Aorta (tissue), 5 donors: ENCODE results near the gene NOTCH2. TPM values are rescaled to one million over a fixed set of nuclear protein-coding genes. Genes with fewer than 3 reads are reported as not detected.

Source experiments
- ATAC-seq: fragments of 200-7000 bp; cut with Tn5 transposase; one replicate; pipeline ENCODE4 v1.9.1; 2022; ENCODE audit warnings: moderate library complexity; ENCODE audit not compliant: low FRiP score
- DNase-seq, 2 donors: peaks; one replicate each; pipeline ENCODE4 v3.0.0-alpha.2; 2020
- H3K27ac ChIP-seq, 2 donors: one replicate each; pipeline ENCODE4 v1.5.1; 2013; ENCODE audit warnings: low read length in 2 of 2, mild to moderate bottlenecking in 2 of 2, moderate library complexity in 2 of 2, control low read depth in 1 of 2, inconsistent platforms in 1 of 2, low read depth in 1 of 2
- H3K27me3 ChIP-seq, 2 donors: one replicate each; pipeline ENCODE4 v1.6.1; 2013; ENCODE audit warnings: control low read depth in 1 of 2, low read length in 1 of 2, mild to moderate bottlenecking in 1 of 2, moderate library complexity in 1 of 2; ENCODE audit not compliant: insufficient read depth in 2 of 2, control insufficient read depth in 1 of 2
- H3K36me3 ChIP-seq, 2 donors: one replicate each; pipeline ENCODE4 v1.6.1; 2013; ENCODE audit warnings: control low read depth in 1 of 2, low read length in 1 of 2, mild to moderate bottlenecking in 1 of 2; ENCODE audit not compliant: insufficient read depth in 2 of 2, control insufficient read depth in 1 of 2
- H3K4me1 ChIP-seq, 2 donors: one replicate each; pipeline ENCODE4 v1.6.1; 2013; ENCODE audit warnings: low read length in 2 of 2, control low read depth in 1 of 2, mild to moderate bottlenecking in 1 of 2, moderate library complexity in 1 of 2; ENCODE audit not compliant: insufficient read depth in 2 of 2, control insufficient read depth in 1 of 2
- H3K4me3 ChIP-seq, 2 donors: one replicate each; pipeline ENCODE4 v1.5.1; 2013; ENCODE audit warnings: low read length in 2 of 2, control low read depth in 1 of 2, mild to moderate bottlenecking in 1 of 2
- H3K9me3 ChIP-seq: one replicate; pipeline ENCODE4 v1.6.1; 2013; ENCODE audit warnings: mild to moderate bottlenecking, low read length; ENCODE audit not compliant: control insufficient read depth
- WGBS, 2 donors: extraction: QIAGEN DNeasy Blood & Tissue Kit; methylation state at CpG; one replicate each; pipeline ENCODE4 v1.1.7; 2013; 5-methylcytosine and 5-hydroxymethylcytosine counted together
- intact Hi-C, 2 donors: fragments of 100-400 bp; cut with DNase I; formaldehyde crosslinking; loops; one replicate each; pipeline versions ENCODE4 v1.14.2 to v1.15.0; 2022
- polyA plus RNA-seq, 2 donors: library from polyadenylated mRNA; stranded (reverse); fragments of 200-250 nt; gene quantifications; one replicate each; pipeline ENCODE4 v1.2.3, GENCODE V29; 2013
- total RNA-seq, 2 donors: library from RNA; stranded (reverse); fragmentation: NEBNext Ultra II Directional; extraction: Animal tissue kit (Norgen Biotek cat#: 25700); gene quantifications; one replicate each; pipeline ENCODE4 v1.2.1, GENCODE V29; 2021
- donor health status: healthy with polysubstance abuse.
- donor health status: Bipolar disorder and iron deficiency.
- donor health status: DM: no; HTN: no; CAD: no.
- donor health status: DM: no; HTN: no; CAD: no.
- donor health status: DM: yes; HTN: yes; CAD: no.

NOTCH2 gene
- total and polyA plus RNA-seq, 4 donors: 6.8 to 216 (median 110) TPM

- no peaks in the 10 kb centered on the region for H3K27me3 ChIP-seq
- intact Hi-C loops: no loop called here
- DNase-seq (no peak), ATAC-seq (no peak)
- H3K27ac ChIP-seq: no peak overlapping the region
- H3K4me1 ChIP-seq: no peaks in the 10 kb centered on the region
- no peak overlapping the region for H3K4me3 ChIP-seq
- H3K9me3 ChIP-seq: peaks cover 1% of the 10 kb centered on the region
- H3K36me3 ChIP-seq: no peaks in the 10 kb centered on the region
- WGBS, 2 donors: 93 to 96% methylated on average over 4 of the region's 4 CpGs
Measured at GRCh38 chr1:119906927-119907652, 162.4 kb downstream of the NOTCH2 start.

- DNase-seq (no peak), ATAC-seq (no peak)
- intact Hi-C loops: no loop called here
- Histone ChIP-seq H3K36me3 (no peaks in the 10 kb centered on the region), H3K27me3 (no peaks in the 10 kb centered on the region), H3K27ac (no peak overlapping the region), H3K9me3 (peaks cover 1% of the 10 kb centered on the region), H3K4me1 (no peaks in the 10 kb centered on the region), H3K4me3 (no peak overlapping the region)
Measured at GRCh38 chr1:119903443-119903835, 166.0 kb downstream of the NOTCH2 start.

GRCh38 chr1:119902775-119903442 lies 166.6 kb downstream of the NOTCH2 start:
- intact Hi-C loops: no loop called here
- 90 to 94% methylated on average over 4 of the region's 4 CpGs for WGBS, 2 donors
- no peaks in the 10 kb centered on the region for H3K27me3 ChIP-seq

GRCh38 chr1:119898981-119899720 lies 170.3 kb downstream of the NOTCH2 start:
- Histone ChIP-seq H3K27me3 (no peaks in the 10 kb centered on the region), H3K9me3 (peaks cover 1% of the 10 kb centered on the region), H3K4me1 (no peaks in the 10 kb centered on the region), H3K27ac (no peak overlapping the region), H3K36me3 (no peaks in the 10 kb centered on the region), H3K4me3 (no peak overlapping the region)
- 83 to 84% methylated on average over 3 of the region's 3 CpGs for WGBS, 2 donors
- intact Hi-C loops: no loop called here
- DNase-seq (no peak), ATAC-seq (no peak)

More at GRCh38 chr1:119902775-119903442, 166.6 kb downstream of the NOTCH2 start:
- Histone ChIP-seq H3K4me3 (no peak overlapping the region), H3K27ac (no peak overlapping the region), H3K36me3 (no peaks in the 10 kb centered on the region), H3K9me3 (peaks cover 1% of the 10 kb centered on the region), H3K4me1 (no peaks in the 10 kb centered on the region)
- DNase-seq (no peak), ATAC-seq (no peak)

- H3K4me3 ChIP-seq: no peak overlapping the region
- H3K36me3 ChIP-seq: no peaks in the 10 kb centered on the region
- peaks cover 1% of the 10 kb centered on the region for H3K9me3 ChIP-seq
- intact Hi-C loops: no loop called here
- no peaks in the 10 kb centered on the region for H3K4me1 ChIP-seq
- ATAC-seq (no peak), DNase-seq (no peak)
- H3K27ac ChIP-seq: no peak overlapping the region
- WGBS, 2 donors: 63 to 69% methylated on average over 2 of the region's 2 CpGs
- no peaks in the 10 kb centered on the region for H3K27me3 ChIP-seq
Measured at GRCh38 chr1:119898530-119898929, 170.9 kb downstream of the NOTCH2 start.

GRCh38 chr1:119896303-119896702 lies 173.2 kb downstream of the NOTCH2 start, which contains the start of gene ADAM30:
ADAM30 (minus strand) TSS chr1:119896515; CDS start chr1:119896336, 179 bp downstream.
- ATAC-seq: no peak

GRCh38 chr1:119895102-119895501 lies 174.4 kb downstream of the NOTCH2 start:
- no peaks in the 10 kb centered on the region for H3K36me3 ChIP-seq
- no peak for DNase-seq
- ATAC-seq: no peak
- no peaks in the 10 kb centered on the region for H3K4me1 ChIP-seq
- no peaks in the 10 kb centered on the region for H3K27me3 ChIP-seq
- 84 to 87% methylated on average over 4 of the region's 4 CpGs for WGBS, 2 donors
- no peak overlapping the region for H3K4me3 ChIP-seq
- intact Hi-C loops: no loop called here
- no peaks in the 10 kb centered on the region for H3K9me3 ChIP-seq
- no peak overlapping the region for H3K27ac ChIP-seq

More at GRCh38 chr1:119896303-119896702, 173.2 kb downstream of the NOTCH2 start, which contains the start of gene ADAM30:
- no peak for DNase-seq
- Histone ChIP-seq H3K36me3 (no peaks in the 10 kb centered on the region), H3K4me3 (no peak within 1 kb of the TSS), H3K9me3 (no peaks in the 10 kb centered on the region), H3K27me3 (no peaks in the 10 kb centered on the region), H3K27ac (no peak within 1 kb of the TSS), H3K4me1 (no peaks in the 10 kb centered on the region)
- WGBS, 2 donors: 33% methylated on average over 24 of the region's 24 CpGs
- intact Hi-C loops: no loop called here

GRCh38 chr1:119893827-119894700 lies 175.4 kb downstream of the NOTCH2 start:
- DNase-seq: no peak
- intact Hi-C loops: no loop called here
- H3K4me1 ChIP-seq: no peaks in the 10 kb centered on the region
- H3K27ac ChIP-seq: no peak overlapping the region
- H3K4me3 ChIP-seq: no peak overlapping the region
- H3K36me3 ChIP-seq: no peaks in the 10 kb centered on the region
- no peak for ATAC-seq
- WGBS, 2 donors: 65 to 69% methylated on average over 10 of the region's 10 CpGs
- H3K27me3 ChIP-seq: no peaks in the 10 kb centered on the region
- H3K9me3 ChIP-seq: no peaks in the 10 kb centered on the region
